Measurements from ENCODE around the gene ZNF778.

DNA sequence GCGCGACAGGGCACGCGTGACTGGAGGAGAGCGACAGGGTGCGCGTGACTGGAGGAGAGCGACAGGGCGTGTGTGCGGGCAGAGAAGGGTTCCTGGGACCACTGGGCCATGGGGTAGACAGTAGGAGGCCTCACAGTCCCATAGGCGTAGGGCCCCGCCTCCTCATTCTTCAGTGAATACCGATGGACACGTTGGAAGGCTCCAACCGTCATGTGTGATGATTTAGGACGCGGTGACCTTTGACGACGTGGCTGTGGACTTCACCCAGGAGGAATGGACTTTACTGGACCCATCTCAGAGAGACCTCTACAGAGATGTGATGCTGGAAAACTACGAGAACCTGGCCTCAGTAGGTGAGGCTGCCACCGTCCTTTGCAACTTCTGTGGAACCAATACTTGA, 5.4 kb downstream of the ZNF778 start:
- TF ChIP-seq POLR2A (IDR thresholded peaks at IDR 0.05; ENCODE audit: low read depth) (no peak), POLR2AphosphoS5 (IDR thresholded peaks at IDR 0.05) (no peak)
- TF ChIP-seq, protein P1, sequence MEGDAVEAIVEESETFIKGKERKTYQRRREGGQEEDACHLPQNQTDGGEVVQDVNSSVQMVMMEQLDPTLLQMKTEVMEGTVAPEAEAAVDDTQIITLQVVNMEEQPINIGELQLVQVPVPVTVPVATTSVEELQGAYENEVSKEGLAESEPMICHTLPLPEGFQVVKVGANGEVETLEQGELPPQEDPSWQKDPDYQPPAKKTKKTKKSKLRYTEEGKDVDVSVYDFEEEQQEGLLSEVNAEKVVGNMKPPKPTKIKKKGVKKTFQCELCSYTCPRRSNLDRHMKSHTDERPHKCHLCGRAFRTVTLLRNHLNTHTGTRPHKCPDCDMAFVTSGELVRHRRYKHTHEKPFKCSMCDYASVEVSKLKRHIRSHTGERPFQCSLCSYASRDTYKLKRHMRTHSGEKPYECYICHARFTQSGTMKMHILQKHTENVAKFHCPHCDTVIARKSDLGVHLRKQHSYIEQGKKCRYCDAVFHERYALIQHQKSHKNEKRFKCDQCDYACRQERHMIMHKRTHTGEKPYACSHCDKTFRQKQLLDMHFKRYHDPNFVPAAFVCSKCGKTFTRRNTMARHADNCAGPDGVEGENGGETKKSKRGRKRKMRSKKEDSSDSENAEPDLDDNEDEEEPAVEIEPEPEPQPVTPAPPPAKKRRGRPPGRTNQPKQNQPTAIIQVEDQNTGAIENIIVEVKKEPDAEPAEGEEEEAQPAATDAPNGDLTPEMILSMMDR (IDR thresholded peaks at IDR 0.05): no peak

Data from esophagus muscularis mucosa (tissue), 3 donors.